ENCODE data around the gene GTF3C1.

Gene GTF3C1

GRCh38 chr16:27549746-27550581, at the start of gene GTF3C1, which contains the start of gene KATNIP:
Gene GTF3C1, minus strand, starts transcription at chr16:27549913. Its CDS starts 23 bp downstream, at chr16:27549890.
Gene KATNIP, plus strand, starts transcription at chr16:27550144. Its CDS starts 27 bp downstream, at chr16:27550171.
- no peaks in the 10 kb centered on the region for H3K27me3 ChIP-seq (replicated peaks; ENCODE audit: insufficient read depth, low read length)
- no peaks in the 10 kb centered on the region for H3F3A ChIP-seq (ENCODE audit: insufficient read depth, low read length)
- peak within 1 kb of the TSS; percentile 85 for H3K9ac ChIP-seq (ENCODE audit: low read length)
- DNase-seq, result peak; percentile 99
- H3K27ac ChIP-seq (ENCODE audit: low read length), result peak within 1 kb of the TSS; percentile 45; the same call in 1 of the 2 replicates
- H3K4me3 ChIP-seq (ENCODE audit: low read length), result peak within 1 kb of the TSS; percentile 94
- H3K36me3 ChIP-seq (replicated peaks; ENCODE audit: insufficient read depth, low read length), result no peaks in the 10 kb centered on the region
- H3K79me2 ChIP-seq (ENCODE audit: low read length), result peaks cover 36% of the 10 kb centered on the region
- peaks cover 11% of the 10 kb centered on the region for H3K4me1 ChIP-seq (ENCODE audit: low read length)
- no peaks in the 10 kb centered on the region for H3K9me2 ChIP-seq (replicated peaks; ENCODE audit: insufficient read depth, low read length)
- TF ChIP-seq EZH2phosphoT487 (IDR thresholded peaks at IDR 0.05; ENCODE audit: low read length), result no peak
- TF ChIP-seq CTCF (IDR thresholded peaks at IDR 0.05; ENCODE audit: low read length), result no peak
- no peak for TF ChIP-seq EZH2 (optimal IDR thresholded peaks at IDR 0.05; ENCODE audit: low read depth, low read length)
- H2AFZ ChIP-seq (ENCODE audit: low read length), result peak within 1 kb of the TSS; percentile 94
- H4K20me1 ChIP-seq (ENCODE audit: insufficient read depth, low read length), result no peaks in the 10 kb centered on the region
- peak within 1 kb of the TSS; percentile 90 for H3K4me2 ChIP-seq (ENCODE audit: low read depth, low read length)
- no peaks in the 10 kb centered on the region for H3K9me3 ChIP-seq (replicated peaks; ENCODE audit: insufficient read depth, low read length)

- no peaks in the 10 kb centered on the region for H4K20me1 ChIP-seq (ENCODE audit: insufficient read depth, low read length)
Observed at GRCh38 chr16:27598931-27599565, 49.3 kb upstream of the GTF3C1 start.

GRCh38 chr16:27598220-27598619, 48.5 kb upstream of the GTF3C1 start:
- Histone ChIP-seq H3F3A (ENCODE audit: insufficient read depth, low read length) (no peaks in the 10 kb centered on the region), H3K79me2 (ENCODE audit: low read length) (no peaks in the 10 kb centered on the region), H3K4me3 (ENCODE audit: low read length) (no peak overlapping the region), H3K4me2 (ENCODE audit: low read depth, low read length) (no peak overlapping the region), H2AFZ (ENCODE audit: low read length) (no peak overlapping the region), H3K27me3 (replicated peaks; ENCODE audit: insufficient read depth, low read length) (no peaks in the 10 kb centered on the region), H3K27ac (ENCODE audit: low read length) (no peak overlapping the region), H3K9me2 (replicated peaks; ENCODE audit: insufficient read depth, low read length) (no peaks in the 10 kb centered on the region), H4K20me1 (ENCODE audit: insufficient read depth, low read length) (no peaks in the 10 kb centered on the region), H3K36me3 (replicated peaks; ENCODE audit: insufficient read depth, low read length) (no peaks in the 10 kb centered on the region), H3K9ac (ENCODE audit: low read length) (no peak overlapping the region), H3K9me3 (replicated peaks; ENCODE audit: insufficient read depth, low read length) (no peaks in the 10 kb centered on the region), H3K4me1 (ENCODE audit: low read length) (no peaks in the 10 kb centered on the region)
- DNase-seq, result no peak
- TF ChIP-seq EZH2 (optimal IDR thresholded peaks at IDR 0.05; ENCODE audit: low read depth, low read length), result no peak
- no peak for TF ChIP-seq EZH2phosphoT487 (IDR thresholded peaks at IDR 0.05; ENCODE audit: low read length)
- no peak for TF ChIP-seq CTCF (IDR thresholded peaks at IDR 0.05; ENCODE audit: low read length)

More at GRCh38 chr16:27598931-27599565, 49.3 kb upstream of the GTF3C1 start:
- Histone ChIP-seq H3K4me2 (ENCODE audit: low read depth, low read length) (no peak overlapping the region), H3K27me3 (replicated peaks; ENCODE audit: insufficient read depth, low read length) (no peaks in the 10 kb centered on the region), H3K36me3 (replicated peaks; ENCODE audit: insufficient read depth, low read length) (no peaks in the 10 kb centered on the region), H2AFZ (ENCODE audit: low read length) (no peak overlapping the region), H3F3A (ENCODE audit: insufficient read depth, low read length) (no peaks in the 10 kb centered on the region), H3K9me2 (replicated peaks; ENCODE audit: insufficient read depth, low read length) (no peaks in the 10 kb centered on the region), H3K79me2 (ENCODE audit: low read length) (no peaks in the 10 kb centered on the region), H3K4me3 (ENCODE audit: low read length) (no peak overlapping the region), H3K9ac (ENCODE audit: low read length) (no peak overlapping the region), H3K9me3 (replicated peaks; ENCODE audit: insufficient read depth, low read length) (no peaks in the 10 kb centered on the region), H3K4me1 (ENCODE audit: low read length) (no peaks in the 10 kb centered on the region), H3K27ac (ENCODE audit: low read length) (no peak overlapping the region)
- TF ChIP-seq EZH2phosphoT487 (IDR thresholded peaks at IDR 0.05; ENCODE audit: low read length), result no peak
- no peak for TF ChIP-seq EZH2 (optimal IDR thresholded peaks at IDR 0.05; ENCODE audit: low read depth, low read length)
- TF ChIP-seq CTCF (IDR thresholded peaks at IDR 0.05; ENCODE audit: low read length), result no peak
- DNase-seq, result no peak

Data from MM.1S (cell line).